HG03045 (cell line): ENCODE results near the gene GRIA1.

ENCODE experiments used
- ATAC-seq: cut with Tn5 transposase; IDR thresholded peaks from one replicate; pipeline ENCODE4 v1.9.1; 2021; ENCODE audit warnings: mild to moderate bottlenecking, moderate library complexity; ENCODE audit not compliant: unreplicated experiment

GRIA1 gene

DNA sequence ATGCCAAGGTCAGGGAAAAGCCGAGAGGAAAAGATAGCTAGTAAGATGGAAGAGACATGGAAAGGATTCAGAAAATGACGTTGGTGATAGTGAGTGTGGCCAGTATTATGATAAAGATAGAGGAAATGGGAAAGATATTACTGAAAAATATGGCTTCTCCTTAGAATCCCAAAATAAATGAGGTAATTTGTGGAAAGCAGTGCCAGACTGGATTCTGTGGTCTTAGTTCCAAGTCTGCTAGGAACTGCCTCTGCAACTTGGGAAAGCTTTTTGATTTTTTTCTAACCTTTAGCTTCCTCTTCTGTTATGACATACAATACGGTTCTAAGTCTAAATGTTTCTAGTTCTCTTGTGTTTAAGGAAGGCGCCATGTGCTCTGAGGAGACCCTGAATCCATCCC, 54.2 kb downstream of the GRIA1 start:
- ATAC-seq = no peak

DNA sequence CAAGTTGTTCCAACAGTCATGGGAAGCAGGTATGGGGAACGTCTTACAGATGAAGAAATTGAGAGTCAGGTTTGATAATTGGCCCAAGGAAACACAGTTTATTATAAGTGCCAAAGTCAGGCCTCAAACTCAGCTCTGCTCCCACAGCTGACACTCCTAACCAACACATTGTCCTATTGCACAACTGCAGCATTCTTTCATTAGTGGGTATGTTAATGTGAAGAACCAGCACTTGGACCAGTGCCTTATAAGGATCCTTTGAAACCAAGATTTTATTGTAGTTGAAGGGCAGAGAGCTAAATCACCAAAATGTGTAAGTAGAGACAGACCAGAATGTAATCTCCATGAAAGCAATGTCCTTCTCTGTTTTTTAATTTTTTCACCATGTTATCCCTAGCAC, 56.1 kb downstream of the GRIA1 start:
- no peak for ATAC-seq

DNA sequence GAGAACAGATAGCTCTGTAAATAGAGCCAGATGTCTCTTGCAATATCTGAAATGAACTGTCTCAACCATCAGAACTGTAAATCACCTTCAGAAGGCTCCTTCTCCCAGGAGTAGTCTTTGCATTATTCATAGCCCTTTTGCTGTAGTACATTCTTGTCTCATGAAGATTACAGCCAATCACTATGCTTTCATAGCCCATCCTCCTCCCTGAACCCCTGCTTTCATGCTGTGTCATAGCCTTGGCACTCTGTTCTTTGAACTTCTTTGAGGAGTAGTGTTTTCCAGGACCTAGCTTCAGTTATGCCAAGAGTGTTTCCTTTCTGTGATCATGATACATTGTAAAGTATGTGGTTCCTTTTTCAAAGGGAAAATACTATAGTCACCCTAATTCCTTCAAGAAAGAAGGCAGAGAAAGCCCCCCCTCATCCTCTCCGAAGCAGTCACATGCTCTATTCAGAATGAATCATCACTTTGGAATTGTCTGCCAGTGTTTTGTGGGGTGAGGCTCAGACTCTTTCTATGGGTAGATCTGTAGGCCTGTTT, 61.1 kb downstream of the GRIA1 start:
- no peak for ATAC-seq

GRCh38 chr5:153552886-153553285, 62.4 kb downstream of the GRIA1 start:
- ATAC-seq = no peak

- no peak for ATAC-seq
Observed at GRCh38 chr5:153555420-153556114, 65.1 kb downstream of the GRIA1 start.

DNA sequence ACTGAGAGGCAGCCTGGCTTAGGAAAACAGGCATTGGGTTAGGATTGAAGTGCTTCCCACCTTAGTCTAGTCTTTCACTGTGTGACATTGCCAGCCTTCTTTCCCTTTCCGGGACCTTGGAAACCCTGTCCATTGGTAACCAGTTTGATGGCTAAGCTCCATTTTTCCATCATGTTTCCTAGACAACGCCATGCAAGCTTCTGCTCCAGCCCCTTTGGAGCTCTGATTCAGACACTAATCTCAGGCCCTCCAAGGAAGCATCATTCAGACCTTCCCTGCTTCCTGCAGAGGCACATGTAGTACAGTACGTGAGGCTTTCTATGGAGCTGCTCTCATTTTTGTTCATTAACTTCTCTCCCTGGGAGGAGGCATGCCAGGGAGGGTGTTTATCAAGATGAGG, 68.5 kb downstream of the GRIA1 start:
- no peak for ATAC-seq

DNA sequence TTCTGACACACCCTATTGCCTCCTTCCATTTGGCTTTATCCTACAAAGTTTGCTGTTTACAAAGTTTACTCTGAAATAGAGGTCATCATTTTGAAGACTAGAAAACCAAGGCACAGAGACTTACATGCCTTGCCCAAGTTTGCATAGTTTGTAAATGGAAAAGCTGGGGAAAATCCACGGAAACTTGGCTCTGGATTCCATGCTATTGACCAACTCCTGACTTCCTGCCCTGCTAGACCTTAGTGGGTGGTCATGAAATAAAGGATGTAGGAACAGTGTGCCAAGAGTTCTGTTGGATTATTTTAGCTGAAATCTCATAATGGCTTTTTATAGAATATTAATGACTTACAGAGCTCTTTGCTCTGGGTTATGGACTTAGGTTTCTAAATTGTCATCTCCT, 69.5 kb downstream of the GRIA1 start:
- no peak for ATAC-seq

DNA sequence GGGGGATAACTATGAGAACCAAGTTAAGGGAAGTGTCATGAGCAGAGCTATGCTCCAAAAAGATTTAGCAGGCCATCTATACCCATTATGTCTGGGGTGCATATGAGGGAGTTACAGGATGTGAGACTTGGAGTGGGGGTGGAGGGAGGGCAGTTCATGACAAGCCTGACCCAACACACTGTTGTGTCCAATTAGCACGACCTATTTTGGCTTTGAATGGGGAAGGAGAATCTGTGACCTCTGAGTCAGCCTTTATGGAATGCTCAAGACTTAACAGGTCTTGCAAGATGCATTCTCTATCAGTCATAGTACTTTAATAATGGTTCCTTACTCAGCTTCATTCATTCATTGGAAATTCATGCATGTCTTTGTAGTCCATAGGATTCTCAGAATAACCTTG, 71.7 kb downstream of the GRIA1 start:
- no peak for ATAC-seq

DNA sequence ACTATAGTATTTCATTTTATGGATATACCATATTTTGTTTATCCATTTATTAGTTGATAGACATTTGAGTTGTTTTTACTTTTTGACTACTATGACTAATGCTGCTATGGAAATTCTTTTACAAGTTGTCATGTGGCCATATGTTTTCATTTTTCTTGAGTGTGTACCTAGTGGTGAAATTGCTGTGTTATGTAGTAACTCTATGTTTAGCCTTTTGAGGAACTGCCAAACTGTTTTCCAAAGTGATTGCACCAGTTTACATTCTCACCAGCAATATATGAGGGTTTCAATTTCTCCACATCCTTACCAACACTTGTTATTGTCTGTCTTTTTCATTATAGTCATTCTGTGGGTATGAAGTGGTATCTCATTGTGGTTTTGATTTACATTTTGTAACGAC, 75.4 kb downstream of the GRIA1 start:
- no peak for ATAC-seq

- ATAC-seq = no peak
Observed at GRCh38 chr5:153569036-153569435, 78.6 kb downstream of the GRIA1 start.

GRCh38 chr5:153571162-153571561, 80.7 kb downstream of the GRIA1 start:
- no peak for ATAC-seq

DNA sequence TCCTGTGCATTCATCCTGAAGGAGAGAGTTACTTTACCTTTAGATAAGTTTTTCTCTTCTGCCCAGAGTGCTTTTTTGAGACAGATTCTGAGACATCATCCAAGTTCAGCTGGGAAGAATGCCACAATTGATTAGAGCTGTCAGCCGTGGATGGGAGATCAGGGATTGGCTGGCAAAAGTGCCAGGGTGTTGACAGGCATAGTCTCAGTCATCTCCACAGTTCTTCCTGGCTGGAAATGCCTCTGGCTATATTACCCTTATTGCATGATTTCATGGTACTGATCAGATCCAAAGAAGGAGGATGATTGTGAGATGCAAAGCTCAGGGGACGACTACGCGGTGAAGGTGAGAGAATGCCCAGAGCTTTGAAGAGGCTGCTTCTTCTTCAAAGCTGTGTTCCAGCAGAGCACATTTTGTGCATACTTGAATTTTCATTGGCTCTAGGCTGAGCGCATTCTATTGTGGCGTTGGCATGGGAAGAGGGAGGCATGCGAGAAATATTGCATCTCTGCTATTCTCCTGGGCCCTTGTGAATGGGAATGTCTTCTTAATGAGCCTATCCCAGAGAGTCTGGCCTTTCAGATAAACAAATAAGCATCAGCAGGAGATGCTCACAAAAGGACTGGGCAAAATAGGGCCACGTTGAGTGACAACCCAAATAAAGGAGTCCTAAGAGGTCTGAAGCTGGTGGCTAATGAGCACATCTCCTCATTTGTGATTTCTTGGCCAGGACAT, 82.1 kb downstream of the GRIA1 start:
- ATAC-seq = no peak

DNA sequence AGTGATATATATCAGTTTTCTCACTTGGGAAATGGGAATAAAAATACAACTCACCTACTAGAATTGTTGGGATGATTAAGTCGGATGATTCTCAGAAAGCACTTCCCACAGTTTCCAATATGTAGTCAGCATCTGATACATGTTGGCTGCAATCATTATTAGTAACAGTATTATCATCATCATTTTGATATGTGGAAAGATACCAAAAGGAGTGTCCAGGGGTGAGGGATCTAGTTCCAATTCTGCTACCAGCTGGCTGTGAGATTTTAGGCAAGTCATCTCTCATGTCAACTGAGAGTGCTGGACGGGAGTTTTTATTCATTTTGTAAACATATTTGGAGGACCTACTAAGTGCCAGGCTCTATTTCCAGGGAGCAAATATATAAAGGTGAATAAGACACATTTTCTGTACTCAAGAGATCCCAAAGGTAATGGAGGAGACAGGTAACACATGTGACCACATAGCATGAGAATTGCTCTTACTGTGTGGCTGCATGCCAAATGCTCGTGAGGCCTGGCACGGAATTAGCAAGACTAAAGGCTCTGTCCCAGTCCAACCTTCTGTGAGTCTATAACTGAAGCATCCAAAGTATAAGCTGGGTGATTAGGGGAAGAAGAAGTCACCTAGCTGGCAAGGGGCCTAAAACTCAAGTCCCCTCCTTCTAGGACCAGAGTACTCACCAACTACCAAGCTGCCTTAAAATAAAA, 83.0 kb downstream of the GRIA1 start:
- no peak for ATAC-seq

GRCh38 chr5:153584126-153584959, 93.9 kb downstream of the GRIA1 start:
- no peak for ATAC-seq

GRCh38 chr5:153584960-153585359, 94.5 kb downstream of the GRIA1 start:
- no peak for ATAC-seq

- ATAC-seq = no peak
Observed at GRCh38 chr5:153585622-153586277, 95.3 kb downstream of the GRIA1 start.

DNA sequence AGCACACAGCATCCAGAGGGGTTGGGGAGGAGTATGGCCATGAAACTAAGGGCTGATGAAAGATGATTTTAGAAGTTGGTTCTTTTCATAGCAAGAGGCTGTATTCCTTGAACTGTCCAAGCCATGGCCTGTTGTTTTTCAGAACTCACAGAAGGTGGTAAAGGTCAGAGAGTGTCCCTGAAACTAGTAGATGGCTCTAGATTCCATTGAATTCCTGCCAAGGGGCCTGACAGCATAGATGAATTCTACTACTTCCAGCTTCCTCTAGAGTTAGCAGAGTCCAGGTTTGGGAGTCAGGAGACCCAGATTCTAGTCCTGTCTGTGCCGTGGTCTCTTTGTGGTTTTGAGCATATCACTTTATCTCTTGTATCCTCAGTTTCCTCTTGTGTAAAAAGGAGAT, 101.6 kb downstream of the GRIA1 start:
- ATAC-seq = no peak

GRCh38 chr5:153594785-153595184, 104.3 kb downstream of the GRIA1 start:
- ATAC-seq = no peak

DNA sequence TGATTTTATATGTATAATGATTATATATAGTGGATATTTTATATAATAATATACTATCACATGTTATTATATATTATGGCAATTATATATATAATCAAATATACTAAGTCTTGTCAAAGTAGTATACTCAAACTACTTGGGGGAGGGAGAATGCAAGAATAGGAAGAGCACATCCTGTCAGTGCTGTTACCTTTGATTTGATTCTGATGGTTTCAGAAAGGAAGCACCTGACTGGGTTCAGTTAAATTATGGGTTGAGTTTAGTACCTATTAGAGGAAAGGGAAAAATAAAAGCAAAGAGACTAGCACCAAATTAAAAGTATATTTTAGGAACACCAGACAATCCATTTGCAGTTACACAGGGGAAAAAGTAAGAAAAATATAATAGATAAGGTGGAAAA, 107.6 kb downstream of the GRIA1 start:
- no peak for ATAC-seq

DNA sequence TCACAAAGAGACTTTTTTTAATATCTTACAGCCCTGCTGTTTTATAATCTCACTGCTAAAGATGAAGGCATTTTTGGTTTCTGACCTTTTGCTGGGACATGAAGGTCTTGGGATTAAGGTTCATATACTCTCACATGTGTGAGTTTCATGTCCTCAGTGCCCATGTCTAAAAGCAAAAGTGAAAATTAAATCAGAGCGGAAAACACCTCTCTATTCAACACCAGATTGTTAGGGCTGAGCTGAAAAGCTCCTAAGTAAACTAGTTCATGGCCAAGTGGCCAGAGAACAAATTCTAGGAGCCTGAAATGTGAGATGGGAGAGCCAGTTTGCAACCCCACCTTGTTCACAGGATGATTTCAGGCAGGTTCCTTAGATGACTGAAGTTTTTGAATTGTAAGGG, 110.9 kb downstream of the GRIA1 start:
- peak; percentile 69 for ATAC-seq
